Right cardiac atrium (tissue), 5 donors: ENCODE measurements around the gene UBE2M. TPM values are rescaled to one million over a fixed set of nuclear protein-coding genes. Genes with fewer than 3 reads are reported as not detected.

Experiments used
- ATAC-seq, 2 donors: fragments of 200-7000 bp; cut with Tn5 transposase; one replicate each; pipeline versions ENCODE4 v1.8.0 to v1.9.1; 2020; ENCODE audit warnings: moderate library complexity in 2 of 2, mild to moderate bottlenecking in 1 of 2
- DNase-seq, 3 donors: peaks; one replicate each; pipeline ENCODE4 v3.0.0-alpha.2; 2020
- H3K27ac ChIP-seq: one replicate; pipeline ENCODE4 v1.5.1; 2013; ENCODE audit warnings: mild to moderate bottlenecking, low read length, control low read depth, moderate library complexity
- H3K27me3 ChIP-seq: one replicate; pipeline ENCODE4 v1.6.1; 2013; ENCODE audit not compliant: control insufficient read depth, insufficient read depth
- H3K4me1 ChIP-seq: one replicate; pipeline ENCODE4 v1.6.1; 2013; ENCODE audit warnings: low read length; ENCODE audit not compliant: control insufficient read depth, insufficient read depth
- H3K4me3 ChIP-seq: one replicate; pipeline ENCODE4 v1.5.1; 2013; ENCODE audit warnings: low read length, control low read depth
- H3K9me3 ChIP-seq: one replicate; pipeline ENCODE4 v1.6.1; 2013; ENCODE audit warnings: low read length; ENCODE audit not compliant: control insufficient read depth
- WGBS: extraction: QIAGEN DNeasy Blood & Tissue Kit; methylation state at CpG from one replicate; pipeline ENCODE4 v1.1.7; 2013; 5-methylcytosine and 5-hydroxymethylcytosine counted together
- intact Hi-C, 4 donors: fragments of 100-400 bp; cut with DNase I; formaldehyde crosslinking; loops; one replicate each; pipeline versions ENCODE4 v1.11.0 to v1.14.0; 2022 to 2023
- polyA plus RNA-seq: library from polyadenylated mRNA; stranded (reverse); fragments of 200-250 nt; gene quantifications from one replicate; pipeline ENCODE4 v1.2.3, GENCODE V29; 2013
- total RNA-seq, 4 donors: library from RNA; stranded (reverse); fragmentation: NEBNext Ultra II Directional; extraction: Animal tissue kit (Norgen Biotek cat#: 25700); gene quantifications; one replicate each; pipeline ENCODE4 v1.2.1, GENCODE V29; 2021
- donor health status: healthy with polysubstance abuse.
- donor health status: DM: no; HTN: yes; CAD: no.
- donor health status: DM: no; HTN: no; CAD: no.
- donor health status: DM: no; HTN: yes; CAD: no; lungs with severe emphysema.
- donor health status: DM: yes; HTN: yes; CAD: no.

UBE2M gene
- total and polyA plus RNA-seq, 5 donors = 92.7 to 137 (median 119) TPM

GRCh38 chr19:58569943-58570670 lies 11.7 kb upstream of the UBE2M start:
- peaks cover 3% of the 10 kb centered on the region for H3K4me1 ChIP-seq
- no peak for ATAC-seq
- no peaks in the 10 kb centered on the region for H3K27me3 ChIP-seq
- no peak overlapping the region for H3K27ac ChIP-seq
- DNase-seq = peak; percentile 5 to 54 (median 45)
- no peak overlapping the region for H3K4me3 ChIP-seq
- no peaks in the 10 kb centered on the region for H3K9me3 ChIP-seq
- intact Hi-C loops = no loop called here
- WGBS = 90% methylated on average over 8 of the region's 8 CpGs

GRCh38 chr19:58569191-58569942 lies 11.0 kb upstream of the UBE2M start:
- DNase-seq (peak in 2 of 3 donors; percentile 37 to 44), ATAC-seq (no peak)
- H3K27me3 ChIP-seq = no peaks in the 10 kb centered on the region
- no peak overlapping the region for H3K4me3 ChIP-seq
- intact Hi-C loops = no loop called here
- H3K27ac ChIP-seq = no peak overlapping the region
- H3K4me1 ChIP-seq = peaks cover 3% of the 10 kb centered on the region
- no peaks in the 10 kb centered on the region for H3K9me3 ChIP-seq
- 95% methylated on average over 6 of the region's 6 CpGs for whole genome bisulfite sequencing

GRCh38 chr19:58568453-58569130 lies 10.2 kb upstream of the UBE2M start:
- 93% methylated on average over 4 of the region's 4 CpGs for WGBS

GRCh38 chr19:58566989-58567388 lies 8.6 kb upstream of the UBE2M start:
- no peak for ATAC-seq
- peak in 1 of 3 donors; percentile 27 for DNase-seq
- H3K4me3 ChIP-seq = no peak overlapping the region
- H3K27ac ChIP-seq = no peak overlapping the region
- no peaks in the 10 kb centered on the region for H3K27me3 ChIP-seq
- WGBS = 94% methylated on average over 5 of the region's 5 CpGs
- intact Hi-C loops = no loop called here
- H3K9me3 ChIP-seq = no peaks in the 10 kb centered on the region
- H3K4me1 ChIP-seq = peaks cover 8% of the 10 kb centered on the region

More at GRCh38 chr19:58568453-58569130, 10.2 kb upstream of the UBE2M start:
- DNase-seq = peak in 1 of 3 donors; percentile 11
- H3K27ac ChIP-seq = no peak overlapping the region
- no peak overlapping the region for H3K4me3 ChIP-seq
- H3K4me1 ChIP-seq = peaks cover 3% of the 10 kb centered on the region
- intact Hi-C loops = no loop called here
- H3K27me3 ChIP-seq = no peaks in the 10 kb centered on the region
- no peaks in the 10 kb centered on the region for H3K9me3 ChIP-seq
- ATAC-seq = no peak

DNA sequence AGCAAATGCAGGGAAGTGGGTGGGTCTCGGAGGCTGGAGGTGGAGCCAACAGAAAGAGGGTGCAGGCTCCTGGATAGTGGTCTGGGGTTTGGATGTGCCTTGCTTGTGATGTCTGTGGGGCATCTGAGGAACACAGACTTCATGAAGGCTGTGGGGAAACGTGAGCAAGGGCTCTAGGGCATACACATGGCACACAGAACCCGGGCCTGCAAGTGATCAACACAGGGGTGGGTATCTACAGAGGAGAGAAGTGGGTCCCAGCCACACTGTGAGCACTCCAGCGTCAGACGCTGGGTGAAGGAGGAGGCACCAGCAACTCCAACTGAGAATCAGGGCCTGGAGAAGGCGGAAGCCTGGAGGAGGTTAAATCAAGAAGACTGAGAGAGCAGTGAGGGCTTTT lies 5.4 kb upstream of the UBE2M start:
- ATAC-seq = no peak
- 73% methylated on average over 6 of the region's 6 CpGs for WGBS

DNA sequence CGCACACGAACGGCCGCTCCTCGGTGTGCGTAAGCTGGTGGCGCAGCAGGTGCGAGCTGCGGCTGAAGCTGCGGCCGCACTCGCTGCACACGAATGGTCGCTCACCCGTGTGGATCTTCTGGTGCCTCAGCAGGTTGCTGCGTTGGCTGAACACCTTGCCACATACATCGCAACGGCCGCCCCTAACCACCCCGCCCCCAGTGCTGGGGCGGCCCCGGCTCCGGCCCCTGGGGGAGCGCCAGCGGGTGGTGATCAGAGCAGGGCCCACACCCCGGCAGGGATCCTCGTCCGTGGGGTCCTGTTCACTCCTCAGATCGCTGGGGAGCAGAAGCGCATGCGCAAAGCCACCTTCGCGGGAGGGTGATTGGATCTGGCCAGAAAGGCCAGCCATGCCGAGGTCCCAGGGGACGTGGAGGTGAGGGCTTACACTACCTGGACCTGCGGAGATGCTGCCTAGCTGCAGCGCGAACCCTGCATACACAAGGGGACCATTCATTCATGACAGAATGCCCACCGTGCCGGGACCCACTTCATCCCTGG lies 4.7 kb upstream of the UBE2M start:
- DNase-seq (peak in 2 of 3 donors; percentile 72 to 80), ATAC-seq (no peak)
- intact Hi-C loops = no loop called here
- no peaks in the 10 kb centered on the region for H3K9me3 ChIP-seq
- 5% methylated on average over 40 of the region's 40 CpGs for WGBS
- peaks cover 10% of the 10 kb centered on the region for H3K4me1 ChIP-seq
- H3K4me3 ChIP-seq = no peak overlapping the region
- no peaks in the 10 kb centered on the region for H3K27me3 ChIP-seq
- H3K27ac ChIP-seq = no peak overlapping the region

More for the DNA sequence above, 5.4 kb upstream of the UBE2M start:
- peak in 1 of 3 donors; percentile 28 for DNase-seq
- H3K9me3 ChIP-seq = no peaks in the 10 kb centered on the region
- H3K4me1 ChIP-seq = peaks cover 10% of the 10 kb centered on the region
- H3K4me3 ChIP-seq = no peak overlapping the region
- no peak overlapping the region for H3K27ac ChIP-seq
- intact Hi-C loops = no loop called here
- H3K27me3 ChIP-seq = no peaks in the 10 kb centered on the region

- Histone ChIP-seq H3K4me1 (peaks cover 10% of the 10 kb centered on the region), H3K4me3 (peak overlapping the region; percentile 4), H3K27ac (no peak overlapping the region), H3K27me3 (no peaks in the 10 kb centered on the region), H3K9me3 (no peaks in the 10 kb centered on the region)
- ATAC-seq (no peak), DNase-seq (peak in 2 of 3 donors; percentile 77 to 83)
- intact Hi-C loops = no loop called here
- WGBS = 5% methylated on average over 107 of the region's 107 CpGs
These were observed 4.0 kb upstream of the UBE2M start for GRCh38 chr19:58562122-58563033.

DNA sequence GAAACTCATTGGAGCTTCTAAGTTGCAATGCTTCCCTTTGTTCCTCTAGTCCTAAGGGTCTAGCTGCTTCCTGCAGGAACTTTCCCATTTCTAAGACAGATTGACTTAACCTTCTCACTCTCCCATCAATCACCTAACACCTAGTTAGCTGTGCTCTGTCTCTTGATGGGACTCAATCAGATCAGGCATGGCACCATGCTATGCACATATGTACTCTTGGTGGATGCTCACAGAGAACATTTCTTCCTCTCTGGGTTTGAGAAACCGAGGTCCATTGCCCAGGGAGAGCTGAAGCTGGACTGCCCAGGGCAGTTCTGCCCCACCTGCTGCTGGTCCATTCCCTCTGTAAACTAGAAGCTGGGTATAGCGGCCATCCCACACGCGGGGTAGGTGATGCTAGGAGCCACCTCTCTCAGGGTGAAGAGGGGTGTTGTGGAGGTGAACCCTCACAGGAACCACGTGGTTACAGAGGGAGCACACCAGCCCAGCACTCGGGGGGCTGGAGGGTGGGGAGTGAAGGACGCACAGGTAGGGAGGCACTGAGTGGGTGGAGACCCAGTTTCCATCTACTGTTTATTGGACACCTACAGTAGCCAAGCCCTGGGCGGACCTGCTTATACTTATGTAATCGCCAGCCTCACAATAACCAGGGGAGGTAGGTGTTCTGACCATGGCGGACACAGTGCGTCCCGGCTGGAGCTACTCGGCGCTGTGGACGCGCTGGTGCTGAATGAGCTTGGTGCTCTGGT lies 3.1 kb upstream of the UBE2M start:
- no peak overlapping the region for H3K27ac ChIP-seq
- ATAC-seq = no peak
- intact Hi-C loops = no loop called here
- no peaks in the 10 kb centered on the region for H3K27me3 ChIP-seq
- 55% methylated on average over 16 of the region's 16 CpGs for WGBS
- no peaks in the 10 kb centered on the region for H3K9me3 ChIP-seq
- H3K4me3 ChIP-seq = no peak overlapping the region
- H3K4me1 ChIP-seq = peaks cover 14% of the 10 kb centered on the region
- no peak for DNase-seq

- H3K4me1 ChIP-seq = peaks cover 14% of the 10 kb centered on the region
- H3K27me3 ChIP-seq = no peaks in the 10 kb centered on the region
- DNase-seq = no peak
- no peak overlapping the region for H3K27ac ChIP-seq
- intact Hi-C loops = no loop called here
- no peak for ATAC-seq
- no peak overlapping the region for H3K4me3 ChIP-seq
- H3K9me3 ChIP-seq = no peaks in the 10 kb centered on the region
These were observed 2.5 kb upstream of the UBE2M start for GRCh38 chr19:58560921-58561320.
